Liver (tissue), 9 donors: ENCODE data around the gene SLC9B2. TPM values are rescaled to one million over a fixed set of nuclear protein-coding genes. Genes with fewer than 3 reads are reported as not detected.

Experiments used
- DNase-seq: peaks from one replicate; pipeline ENCODE4 v3.0.0-alpha.2; 2017; ENCODE audit warnings: low spot score
- H3K27ac ChIP-seq, 2 donors: one replicate each; pipeline ENCODE4 v1.7.0; 2013; ENCODE audit warnings: inconsistent platforms in 2 of 2, low read length in 2 of 2, control low read depth in 1 of 2, low read depth in 1 of 2, mild to moderate bottlenecking in 1 of 2
- H3K27me3 ChIP-seq, 4 donors: one replicate each; pipeline versions ENCODE4 v1.6.1 to v1.7.0; 2013; ENCODE audit warnings: low read length in 3 of 4, inconsistent platforms in 1 of 4, mild to moderate bottlenecking in 1 of 4, moderate library complexity in 1 of 4; ENCODE audit not compliant: control insufficient read depth in 4 of 4, insufficient read depth in 4 of 4
- H3K36me3 ChIP-seq, 4 donors: one replicate each; pipeline versions ENCODE4 v1.6.1 to v1.7.0; 2013; ENCODE audit warnings: low read length in 3 of 4, mild to moderate bottlenecking in 3 of 4, low read depth in 1 of 4, moderate library complexity in 1 of 4; ENCODE audit not compliant: control insufficient read depth in 4 of 4, insufficient read depth in 3 of 4
- H3K4me1 ChIP-seq, 4 donors: one replicate each; pipeline versions ENCODE4 v1.6.1 to v1.7.0; 2013; ENCODE audit warnings: low read length in 3 of 4, mild to moderate bottlenecking in 3 of 4, moderate library complexity in 1 of 4; ENCODE audit not compliant: control insufficient read depth in 4 of 4, insufficient read depth in 4 of 4
- H3K4me3 ChIP-seq, 3 donors: one replicate each; pipeline versions ENCODE4 v1.6.1 to v1.7.0; 2013; ENCODE audit warnings: low read length in 3 of 3, control low read depth in 1 of 3, low read depth in 1 of 3, mild to moderate bottlenecking in 1 of 3
- H3K9ac ChIP-seq, 2 donors: one replicate each; pipeline ENCODE4 v1.7.0; 2013; ENCODE audit warnings: low read length in 2 of 2, mild to moderate bottlenecking in 2 of 2, moderate library complexity in 2 of 2, control low read depth in 1 of 2, low read depth in 1 of 2
- H3K9me3 ChIP-seq, 4 donors: one replicate each; pipeline versions ENCODE4 v1.6.1 to v1.7.0; 2013; ENCODE audit warnings: low read length in 3 of 4; ENCODE audit not compliant: control insufficient read depth in 4 of 4
- ATF3 ChIP-seq: IDR thresholded peaks from 2 replicates; pipeline ENCODE4 v1.6.1; 2016; ENCODE audit warnings: antibody characterized with exemption
- FOXA2 ChIP-seq: IDR thresholded peaks from 2 replicates; pipeline ENCODE4 v1.6.1; 2016; ENCODE audit warnings: antibody characterized with exemption
- GABPA ChIP-seq, 2 donors: IDR thresholded peaks in 1 of 2; conservative IDR thresholded peaks in 1 of 2; 2 replicates each; pipeline ENCODE4 v1.6.1; 2016; ENCODE audit warnings: antibody characterized with exemption in 2 of 2, mild to moderate bottlenecking in 1 of 2, moderate library complexity in 1 of 2
- HNF4A ChIP-seq, 2 donors: conservative IDR thresholded peaks; 2 replicates each; pipeline ENCODE4 v1.6.1; 2016; ENCODE audit warnings: antibody characterized with exemption in 2 of 2, mild to moderate bottlenecking in 2 of 2
- HNF4G ChIP-seq: IDR thresholded peaks from 2 replicates; pipeline ENCODE4 v1.6.1; 2016; ENCODE audit warnings: antibody characterized with exemption
- JUND ChIP-seq, 2 donors: IDR thresholded peaks; 2 replicates each; pipeline ENCODE4 v1.6.1; 2016; ENCODE audit warnings: antibody characterized with exemption in 2 of 2
- MAX ChIP-seq: IDR thresholded peaks from 2 replicates; pipeline ENCODE4 v1.6.1; 2016; ENCODE audit warnings: antibody characterized with exemption
- RAD21 ChIP-seq, 2 donors: IDR thresholded peaks; 2 replicates each; pipeline ENCODE4 v1.6.1; 2016; ENCODE audit warnings: antibody characterized with exemption in 2 of 2, mild to moderate bottlenecking in 2 of 2
- TAF1 ChIP-seq: conservative IDR thresholded peaks from 2 replicates; pipeline ENCODE4 v1.6.1; 2016; ENCODE audit warnings: antibody characterized with exemption, mild to moderate bottlenecking
- YY1 ChIP-seq: IDR thresholded peaks from 2 replicates; pipeline ENCODE4 v1.6.1; 2016; ENCODE audit warnings: antibody characterized with exemption, mild to moderate bottlenecking
- ZBTB33 ChIP-seq: IDR thresholded peaks from 2 replicates; pipeline ENCODE4 v1.6.1; 2016; ENCODE audit warnings: antibody characterized with exemption
- WGBS: extraction: QIAGEN DNeasy Blood & Tissue Kit; methylation state at CpG from one replicate; pipeline ENCODE4 v1.1.7; 2013; 5-methylcytosine and 5-hydroxymethylcytosine counted together
- polyA plus RNA-seq, 2 donors: library from polyadenylated mRNA; stranded (reverse) in 1 of 2; unstranded in 1 of 2; fragments of 200-250 nt in 1 of 2; fragments of >200 nt in 1 of 2; fragmentation: Nextera tagmentation in 1 of 2; extraction: Ambion mirVana in 1 of 2; gene quantifications; one replicate each; pipeline versions ENCODE4 v1.2.1 to v1.2.3, GENCODE V29; 2013 to 2015
- total RNA-seq, 2 donors: library from RNA; depleted of rRNA; stranded (reverse); fragments of >200 nt; gene quantifications; one replicate each; pipeline ENCODE4 v1.2.3, GENCODE V29; 2014
- TF ChIP-seq, protein P1 (sequence below): fragments of 150-350 bp; IDR thresholded peaks from 2 replicates; pipeline ENCODE4 v1.5.1; 2017; ENCODE audit warnings: improper control_type of control experiment, low read depth, low read length; ENCODE audit not compliant: missing input control
- TF ChIP-seq, protein P2 (sequence below): IDR thresholded peaks from 2 replicates; pipeline ENCODE4 v1.6.1; 2016; ENCODE audit warnings: antibody characterized with exemption, mild to moderate bottlenecking
- donor health status: healthy.
- donor health status: healthy.
- donor health status: healthy.
- donor health status: healthy.
- donor health status: healthy.

The SLC9B2 gene
- total and polyA plus RNA-seq, 4 donors: 23.7 to 47.0 (median 34.5) TPM

GRCh38 chr4:103108542-103108941, 32.0 kb upstream of the SLC9B2 start:
- Histone ChIP-seq H3K27ac (no peak overlapping the region), H3K9ac (no peak overlapping the region), H3K36me3 (no peaks in the 10 kb centered on the region), H3K27me3 (no peaks in the 10 kb centered on the region), H3K4me1 (peaks cover 0 to 3% (median 0%) of the 10 kb centered on the region in 4 donors), H3K9me3 (no peaks in the 10 kb centered on the region), H3K4me3 (no peak overlapping the region)
- 55% methylated on average over 4 of the region's 4 CpGs for WGBS
- peak in 1 of 2 donors; percentile 35 for TF ChIP-seq HNF4A (conservative IDR thresholded peaks at IDR 0.05)
- TF ChIP-seq, protein P1, sequence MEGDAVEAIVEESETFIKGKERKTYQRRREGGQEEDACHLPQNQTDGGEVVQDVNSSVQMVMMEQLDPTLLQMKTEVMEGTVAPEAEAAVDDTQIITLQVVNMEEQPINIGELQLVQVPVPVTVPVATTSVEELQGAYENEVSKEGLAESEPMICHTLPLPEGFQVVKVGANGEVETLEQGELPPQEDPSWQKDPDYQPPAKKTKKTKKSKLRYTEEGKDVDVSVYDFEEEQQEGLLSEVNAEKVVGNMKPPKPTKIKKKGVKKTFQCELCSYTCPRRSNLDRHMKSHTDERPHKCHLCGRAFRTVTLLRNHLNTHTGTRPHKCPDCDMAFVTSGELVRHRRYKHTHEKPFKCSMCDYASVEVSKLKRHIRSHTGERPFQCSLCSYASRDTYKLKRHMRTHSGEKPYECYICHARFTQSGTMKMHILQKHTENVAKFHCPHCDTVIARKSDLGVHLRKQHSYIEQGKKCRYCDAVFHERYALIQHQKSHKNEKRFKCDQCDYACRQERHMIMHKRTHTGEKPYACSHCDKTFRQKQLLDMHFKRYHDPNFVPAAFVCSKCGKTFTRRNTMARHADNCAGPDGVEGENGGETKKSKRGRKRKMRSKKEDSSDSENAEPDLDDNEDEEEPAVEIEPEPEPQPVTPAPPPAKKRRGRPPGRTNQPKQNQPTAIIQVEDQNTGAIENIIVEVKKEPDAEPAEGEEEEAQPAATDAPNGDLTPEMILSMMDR: no peak
- DNase-seq: no peak

DNA sequence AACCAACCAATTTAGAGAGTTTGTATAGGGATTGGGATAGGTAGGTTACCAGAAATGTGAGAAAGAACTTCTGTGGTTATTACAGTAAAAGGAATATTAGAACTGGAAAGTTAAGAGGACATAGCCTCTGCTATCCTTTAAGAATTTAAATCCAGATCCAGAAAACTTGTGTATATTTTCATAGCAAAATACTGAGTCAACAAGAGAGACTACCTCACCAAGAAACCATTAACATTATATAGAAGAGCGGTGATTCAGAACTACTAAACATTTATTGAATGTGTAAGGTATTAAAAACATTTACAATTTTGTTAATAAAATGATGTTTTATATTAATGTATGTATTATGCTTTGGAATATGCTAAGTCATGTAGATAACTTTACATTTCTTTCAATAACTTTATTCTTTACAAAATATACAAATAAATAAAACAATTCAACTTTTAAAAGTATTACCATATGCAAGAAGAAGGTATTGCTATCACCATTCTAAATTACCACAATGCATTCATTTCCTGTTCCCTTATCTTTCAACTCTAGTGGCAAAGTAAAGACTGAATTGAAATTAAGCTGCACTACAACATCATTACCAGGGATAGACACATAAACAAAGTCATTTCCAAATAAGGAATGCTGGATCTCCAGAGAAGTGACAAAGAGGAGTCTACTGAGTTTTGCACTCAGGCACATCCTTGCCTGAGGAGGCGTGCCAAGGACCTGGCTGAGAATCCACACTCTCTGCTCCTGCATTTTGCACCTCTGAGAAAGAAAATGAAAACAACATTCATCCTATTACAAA, 29.2 kb upstream of the SLC9B2 start:
- H3K9me3 ChIP-seq: no peaks in the 10 kb centered on the region
- H3K4me3 ChIP-seq: no peak overlapping the region
- TF ChIP-seq MAX: no peak
- no peak for TF ChIP-seq RAD21 (IDR thresholded peaks at IDR 0.05)
- TF ChIP-seq, protein P2, sequence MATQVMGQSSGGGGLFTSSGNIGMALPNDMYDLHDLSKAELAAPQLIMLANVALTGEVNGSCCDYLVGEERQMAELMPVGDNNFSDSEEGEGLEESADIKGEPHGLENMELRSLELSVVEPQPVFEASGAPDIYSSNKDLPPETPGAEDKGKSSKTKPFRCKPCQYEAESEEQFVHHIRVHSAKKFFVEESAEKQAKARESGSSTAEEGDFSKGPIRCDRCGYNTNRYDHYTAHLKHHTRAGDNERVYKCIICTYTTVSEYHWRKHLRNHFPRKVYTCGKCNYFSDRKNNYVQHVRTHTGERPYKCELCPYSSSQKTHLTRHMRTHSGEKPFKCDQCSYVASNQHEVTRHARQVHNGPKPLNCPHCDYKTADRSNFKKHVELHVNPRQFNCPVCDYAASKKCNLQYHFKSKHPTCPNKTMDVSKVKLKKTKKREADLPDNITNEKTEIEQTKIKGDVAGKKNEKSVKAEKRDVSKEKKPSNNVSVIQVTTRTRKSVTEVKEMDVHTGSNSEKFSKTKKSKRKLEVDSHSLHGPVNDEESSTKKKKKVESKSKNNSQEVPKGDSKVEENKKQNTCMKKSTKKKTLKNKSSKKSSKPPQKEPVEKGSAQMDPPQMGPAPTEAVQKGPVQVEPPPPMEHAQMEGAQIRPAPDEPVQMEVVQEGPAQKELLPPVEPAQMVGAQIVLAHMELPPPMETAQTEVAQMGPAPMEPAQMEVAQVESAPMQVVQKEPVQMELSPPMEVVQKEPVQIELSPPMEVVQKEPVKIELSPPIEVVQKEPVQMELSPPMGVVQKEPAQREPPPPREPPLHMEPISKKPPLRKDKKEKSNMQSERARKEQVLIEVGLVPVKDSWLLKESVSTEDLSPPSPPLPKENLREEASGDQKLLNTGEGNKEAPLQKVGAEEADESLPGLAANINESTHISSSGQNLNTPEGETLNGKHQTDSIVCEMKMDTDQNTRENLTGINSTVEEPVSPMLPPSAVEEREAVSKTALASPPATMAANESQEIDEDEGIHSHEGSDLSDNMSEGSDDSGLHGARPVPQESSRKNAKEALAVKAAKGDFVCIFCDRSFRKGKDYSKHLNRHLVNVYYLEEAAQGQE: no peak
- TF ChIP-seq TAF1: no peak
- no peak for TF ChIP-seq FOXA2
- TF ChIP-seq JUND (IDR thresholded peaks at IDR 0.05): no peak
- TF ChIP-seq YY1: no peak
- no peak for TF ChIP-seq HNF4G
- TF ChIP-seq ATF3: no peak
- TF ChIP-seq, protein P1: no peak
- TF ChIP-seq GABPA (IDR thresholded peaks at IDR 0.05 in 1 of 2, conservative IDR thresholded peaks at IDR 0.05 in 1 of 2): no peak
- TF ChIP-seq ZBTB33: no peak
- H3K27me3 ChIP-seq: no peaks in the 10 kb centered on the region
- no peaks in the 10 kb centered on the region for H3K36me3 ChIP-seq
- no peak for DNase-seq
- H3K27ac ChIP-seq: no peak overlapping the region
- peaks cover 0 to 3% (median 0%) of the 10 kb centered on the region in 4 donors for H3K4me1 ChIP-seq
- H3K9ac ChIP-seq: no peak overlapping the region
- WGBS: 98% methylated on average over 2 of the region's 2 CpGs
